ENCODE results near the gene CHI3L2.

DNA sequence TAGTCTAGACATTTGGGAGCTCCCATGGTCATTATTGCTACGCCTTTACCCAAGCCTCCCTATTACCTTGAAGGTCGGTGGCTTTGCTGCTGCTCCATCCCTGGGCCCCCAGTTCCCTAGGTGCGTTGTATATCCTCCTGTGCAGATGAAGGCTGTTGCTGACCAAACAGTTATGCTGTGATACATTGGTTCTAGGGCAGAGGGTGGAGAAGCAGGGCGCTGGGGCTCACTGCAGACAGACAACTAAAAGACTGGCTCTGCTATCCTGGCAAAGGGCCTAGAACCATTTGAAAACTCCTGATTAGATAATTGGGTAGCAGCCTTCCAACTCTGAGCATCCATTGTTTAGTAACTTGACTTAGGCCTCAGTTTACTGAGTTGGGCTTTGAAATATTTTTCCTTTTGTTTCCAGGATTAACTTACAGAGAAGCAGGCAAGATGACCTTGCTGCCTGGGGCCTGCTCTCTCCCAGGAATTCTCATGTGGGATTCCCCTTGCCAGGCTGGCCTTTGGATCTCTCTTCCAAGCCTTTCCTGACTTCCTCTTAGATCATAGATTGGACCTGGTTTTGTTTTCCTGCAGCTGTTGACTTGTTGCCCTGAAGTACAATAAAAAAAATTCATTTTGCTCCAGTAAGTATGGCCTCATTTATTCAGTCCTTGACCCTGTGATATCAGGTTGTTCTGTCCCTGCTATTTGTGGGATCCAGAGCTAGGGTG lies 15.5 kb downstream of the CHI3L2 start:
- TF ChIP-seq, protein P1, sequence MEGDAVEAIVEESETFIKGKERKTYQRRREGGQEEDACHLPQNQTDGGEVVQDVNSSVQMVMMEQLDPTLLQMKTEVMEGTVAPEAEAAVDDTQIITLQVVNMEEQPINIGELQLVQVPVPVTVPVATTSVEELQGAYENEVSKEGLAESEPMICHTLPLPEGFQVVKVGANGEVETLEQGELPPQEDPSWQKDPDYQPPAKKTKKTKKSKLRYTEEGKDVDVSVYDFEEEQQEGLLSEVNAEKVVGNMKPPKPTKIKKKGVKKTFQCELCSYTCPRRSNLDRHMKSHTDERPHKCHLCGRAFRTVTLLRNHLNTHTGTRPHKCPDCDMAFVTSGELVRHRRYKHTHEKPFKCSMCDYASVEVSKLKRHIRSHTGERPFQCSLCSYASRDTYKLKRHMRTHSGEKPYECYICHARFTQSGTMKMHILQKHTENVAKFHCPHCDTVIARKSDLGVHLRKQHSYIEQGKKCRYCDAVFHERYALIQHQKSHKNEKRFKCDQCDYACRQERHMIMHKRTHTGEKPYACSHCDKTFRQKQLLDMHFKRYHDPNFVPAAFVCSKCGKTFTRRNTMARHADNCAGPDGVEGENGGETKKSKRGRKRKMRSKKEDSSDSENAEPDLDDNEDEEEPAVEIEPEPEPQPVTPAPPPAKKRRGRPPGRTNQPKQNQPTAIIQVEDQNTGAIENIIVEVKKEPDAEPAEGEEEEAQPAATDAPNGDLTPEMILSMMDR (IDR thresholded peaks at IDR 0.05), result no peak
- TF ChIP-seq POLR2A (IDR thresholded peaks at IDR 0.05), result no peak
